IMR-90 (cell line): Measurements from ENCODE around the gene TANGO6. TPM values are rescaled to one million over a fixed set of nuclear protein-coding genes. Genes with fewer than 3 reads are reported as not detected.

Experiments used
- ATAC-seq: fragments of 200-7000 bp; cut with Tn5 transposase; 2 replicates; pipeline ENCODE4 v1.9.1; 2020; ENCODE audit warnings: low read depth, mild to moderate bottlenecking, moderate library complexity
- BruUV-seq: library from RNA; stranded (reverse); fragments of 400-500 nt; replicated peaks from 2 replicates; lab custom pipeline; 2021; lab: Mats Ljungman, UMichigan
- CTCF ChIA-PET: fragments of 300-600 bp; formaldehyde crosslinking; extraction: SDS; loops from one replicate; lab custom pipeline; 2021; ENCODE audit warnings: antibody characterized with exemption; lab: Yijun Ruan, JAX
- POLR2A ChIA-PET: fragments of 300-600 bp; sonication (Branson Sonifier 250); formaldehyde crosslinking; loops from one replicate; lab custom pipeline; 2022; ENCODE audit warnings: antibody characterized with exemption; ENCODE audit not compliant: unreplicated experiment; lab: Charles Lee
- DNase-seq: peaks from one replicate; pipeline ENCODE4 v3.0.0; 2013
- H2AFZ ChIP-seq: replicated peaks from 2 replicates; pipeline ENCODE3; 2013; ENCODE audit warnings: low read length, mild to moderate bottlenecking; ENCODE audit not compliant: poor library complexity
- H2AK5ac ChIP-seq: 2 replicates; pipeline ENCODE4 v1.6.1; 2013; ENCODE audit warnings: low read depth, low read length, inconsistent platforms
- H2AK9ac ChIP-seq: replicated peaks from 2 replicates; pipeline ENCODE3; 2013; ENCODE audit warnings: mild to moderate bottlenecking, low read depth, low read length, moderate library complexity; ENCODE audit not compliant: poor library complexity
- H2BK120ac ChIP-seq: 2 replicates; pipeline ENCODE4 v1.6.1; 2013; ENCODE audit warnings: low read depth, low read length, inconsistent platforms
- H2BK15ac ChIP-seq: 3 replicates; pipeline ENCODE4 v1.6.1; 2013; ENCODE audit warnings: low read depth, low read length, inconsistent platforms
- H2BK20ac ChIP-seq: 2 replicates; pipeline ENCODE4 v1.6.1; 2013; ENCODE audit warnings: low read depth, mild to moderate bottlenecking, inconsistent platforms, low read length, moderate library complexity
- H2BK5ac ChIP-seq: 2 replicates; pipeline ENCODE4 v1.6.1; 2013; ENCODE audit warnings: mild to moderate bottlenecking, low read depth, low read length, inconsistent platforms; ENCODE audit not compliant: poor library complexity, severe bottlenecking
- H3K14ac ChIP-seq: replicated peaks from 2 replicates; pipeline ENCODE4 v1.6.1; 2013; ENCODE audit warnings: low read depth, low read length, inconsistent platforms
- H3K18ac ChIP-seq: 2 replicates; pipeline ENCODE4 v1.6.1; 2013; ENCODE audit warnings: low read depth, low read length, control low read depth
- H3K23ac ChIP-seq: 2 replicates; pipeline ENCODE4 v1.6.1; 2013; ENCODE audit warnings: low read depth, low read length, inconsistent platforms
- H3K27ac ChIP-seq: 2 replicates; pipeline ENCODE4 v1.5.1; 2013; ENCODE audit warnings: mild to moderate bottlenecking, control low read depth, low read length; ENCODE audit not compliant: insufficient read depth
- H3K27me3 ChIP-seq: 2 replicates; pipeline ENCODE4 v1.6.1; 2013; ENCODE audit warnings: low read length; ENCODE audit not compliant: control insufficient read depth, insufficient read depth
- H3K36me3 ChIP-seq: 2 replicates; pipeline ENCODE4 v1.6.1; 2013; ENCODE audit warnings: low read length, mixed read lengths; ENCODE audit not compliant: control insufficient read depth, insufficient read depth
- H3K4ac ChIP-seq: 2 replicates; pipeline ENCODE4 v1.6.1; 2013; ENCODE audit warnings: low read depth, low read length, inconsistent platforms
- H3K4me1 ChIP-seq: 2 replicates; pipeline ENCODE4 v1.6.1; 2013; ENCODE audit warnings: low read length, mixed read lengths; ENCODE audit not compliant: control insufficient read depth, insufficient read depth
- H3K4me2 ChIP-seq: 2 replicates; pipeline ENCODE4 v1.6.1; 2013; ENCODE audit warnings: low read depth, mild to moderate bottlenecking, control low read depth, low read length, moderate library complexity
- H3K4me3 ChIP-seq: 2 replicates; pipeline ENCODE4 v1.5.1; 2013; ENCODE audit warnings: low read depth, mild to moderate bottlenecking, control low read depth, low read length, moderate library complexity; ENCODE audit not compliant: insufficient read depth
- H3K56ac ChIP-seq: 2 replicates; pipeline ENCODE4 v1.6.1; 2013; ENCODE audit warnings: low read length, inconsistent platforms; ENCODE audit not compliant: insufficient read depth; ENCODE audit errors: extremely low read depth
- H3K79me1 ChIP-seq, 2 experiments: 2 replicates each; pipeline ENCODE4 v1.6.1; 2013; ENCODE audit warnings: low read length in 2 of 2, inconsistent platforms in 1 of 2, low read depth in 1 of 2
- H3K9ac ChIP-seq: 2 replicates; pipeline ENCODE4 v1.6.1; 2013; ENCODE audit warnings: low read depth, low read length, control low read depth
- H3K9me1 ChIP-seq: 2 replicates; pipeline ENCODE4 v1.6.1; 2013; ENCODE audit warnings: low read length, inconsistent platforms; ENCODE audit not compliant: insufficient read depth
- H3K9me3 ChIP-seq: 2 replicates; pipeline ENCODE4 v1.6.1; 2013; ENCODE audit warnings: low read length; ENCODE audit not compliant: control insufficient read depth, insufficient read depth
- H4K20me1 ChIP-seq: 2 replicates; pipeline ENCODE4 v1.6.1; 2013; ENCODE audit warnings: low read length, inconsistent platforms; ENCODE audit not compliant: insufficient read depth
- H4K5ac ChIP-seq: 2 replicates; pipeline ENCODE4 v1.6.1; 2013; ENCODE audit warnings: mild to moderate bottlenecking, low read depth, low read length, control low read depth
- H4K8ac ChIP-seq, 2 experiments: 2 replicates each; pipeline ENCODE4 v1.6.1; 2013; ENCODE audit warnings: low read depth in 2 of 2, low read length in 2 of 2, control low read depth in 1 of 2, inconsistent platforms in 1 of 2
- H4K91ac ChIP-seq: 2 replicates; pipeline ENCODE4 v1.6.1; 2013; ENCODE audit warnings: low read depth, low read length, inconsistent platforms; ENCODE audit not compliant: insufficient read depth
- BHLHE40 ChIP-seq: fragments of 150-350 bp; IDR thresholded peaks from 2 replicates; pipeline ENCODE4 v1.6.1; 2016; ENCODE audit warnings: mild to moderate bottlenecking, low read depth, low read length
- CEBPB ChIP-seq: IDR thresholded peaks from 2 replicates; pipeline ENCODE4 v1.6.1; 2012; ENCODE audit warnings: low read depth, low read length, improper control_type of control experiment
- CHD1 ChIP-seq: IDR thresholded peaks from 2 replicates; pipeline ENCODE4 v1.6.1; 2012; ENCODE audit warnings: low read depth, low read length, improper control_type of control experiment
- FOS ChIP-seq: fragments of 150-350 bp; IDR thresholded peaks from 2 replicates; pipeline ENCODE4 v1.6.1; 2016; ENCODE audit warnings: low read depth, low read length
- MAFK ChIP-seq: IDR thresholded peaks from 2 replicates; pipeline ENCODE4 v1.6.1; 2012; ENCODE audit warnings: low read depth, low read length, improper control_type of control experiment
- MAZ ChIP-seq: IDR thresholded peaks from 2 replicates; pipeline ENCODE4 v1.6.1; 2012; ENCODE audit warnings: low read depth, mild to moderate bottlenecking, low read length, improper control_type of control experiment, moderate library complexity, borderline replicate concordance
- MXI1 ChIP-seq: IDR thresholded peaks from 2 replicates; pipeline ENCODE4 v1.6.1; 2012; ENCODE audit warnings: low read depth, mild to moderate bottlenecking, low read length, moderate library complexity, borderline replicate concordance
- POLR2A ChIP-seq: IDR thresholded peaks from 2 replicates; pipeline ENCODE4 v1.6.1; 2012; ENCODE audit warnings: mild to moderate bottlenecking, low read depth, low read length
- RAD21 ChIP-seq: IDR thresholded peaks from 2 replicates; pipeline ENCODE4 v1.6.1; 2012; ENCODE audit warnings: low read length, improper control_type of control experiment
- RCOR1 ChIP-seq: IDR thresholded peaks from 2 replicates; pipeline ENCODE4 v1.6.1; 2012; ENCODE audit warnings: mild to moderate bottlenecking, low read length, improper control_type of control experiment; ENCODE audit not compliant: insufficient replicate concordance
- RFX5 ChIP-seq: IDR thresholded peaks from 2 replicates; pipeline ENCODE4 v1.8.0; 2012; ENCODE audit warnings: low read depth, mild to moderate bottlenecking, low read length, moderate library complexity
- SMC3 ChIP-seq: fragments of 150-350 bp; IDR thresholded peaks from 2 replicates; pipeline ENCODE4 v1.6.1; 2016; ENCODE audit warnings: low read depth, mild to moderate bottlenecking, antibody characterized with exemption, low read length, moderate library complexity
- WGBS, 2 experiments: methylation state at CpG; one replicate each; pipeline versions ENCODE4 v1.1.5 to v1.1.7; 2013; ENCODE audit warnings: missing lambda C conversion rate in 2 of 2; ENCODE audit not compliant: insufficient read length in 1 of 2; ENCODE audit errors: extremely low coverage in 2 of 2; 5-methylcytosine and 5-hydroxymethylcytosine counted together
- dilution Hi-C: fragments of 300-500 bp; cut with HindIII; formaldehyde crosslinking; loops from one replicate; pipeline ENCODE4 v1.14.3; 2018; ENCODE audit warnings: low sequenced_read_pairs; ENCODE audit not compliant: unreplicated experiment
- in situ Hi-C: fragments of 300-500 bp; cut with MboI; formaldehyde crosslinking; loops from 3 replicates; pipeline ENCODE4 v1.14.3; 2019; ENCODE audit warnings: low sequenced_read_pairs, inconsistent platforms, mixed read lengths
- intact Hi-C: fragments of 100-400 bp; cut with micrococcal nuclease; formaldehyde crosslinking; loops from 2 replicates; pipeline ENCODE4 v1.10.0; 2022
- polyA plus RNA-seq, 3 experiments: library from polyadenylated mRNA; depleted of rRNA; stranded (reverse); fragments of >200 nt; gene quantifications; 2 replicates each; pipeline ENCODE4 v1.2.3, GENCODE V29; 2012; ENCODE audit warnings: low replicate concordance in 1 of 3
- total RNA-seq: library from RNA; depleted of rRNA; stranded (reverse); fragments of >200 nt; gene quantifications from 2 replicates; pipeline ENCODE4 v1.2.3, GENCODE V29; 2012
- TF ChIP-seq, protein P1 (sequence below): conservative IDR thresholded peaks from 2 replicates; pipeline ENCODE4 v1.5.1; 2012; ENCODE audit warnings: mild to moderate bottlenecking, low read depth, low read length, improper control_type of control experiment
- TF ChIP-seq, protein P2 (sequence below): fragments of 150-350 bp; IDR thresholded peaks from 2 replicates; pipeline ENCODE4 v1.6.1; 2016; ENCODE audit warnings: low read depth, mild to moderate bottlenecking, low read length, moderate library complexity, borderline replicate concordance
- TF ChIP-seq, protein P3 (sequence below): fragments of 150-350 bp; IDR thresholded peaks from 2 replicates; pipeline ENCODE4 v1.6.1; 2017; ENCODE audit warnings: mild to moderate bottlenecking, antibody characterized with exemption, low read length, low read depth

TANGO6 gene
- total and polyA plus RNA-seq, 2 of the 4 experiments (the other 2 are of a cell fraction) = 6.7 to 22.4 TPM

DNA sequence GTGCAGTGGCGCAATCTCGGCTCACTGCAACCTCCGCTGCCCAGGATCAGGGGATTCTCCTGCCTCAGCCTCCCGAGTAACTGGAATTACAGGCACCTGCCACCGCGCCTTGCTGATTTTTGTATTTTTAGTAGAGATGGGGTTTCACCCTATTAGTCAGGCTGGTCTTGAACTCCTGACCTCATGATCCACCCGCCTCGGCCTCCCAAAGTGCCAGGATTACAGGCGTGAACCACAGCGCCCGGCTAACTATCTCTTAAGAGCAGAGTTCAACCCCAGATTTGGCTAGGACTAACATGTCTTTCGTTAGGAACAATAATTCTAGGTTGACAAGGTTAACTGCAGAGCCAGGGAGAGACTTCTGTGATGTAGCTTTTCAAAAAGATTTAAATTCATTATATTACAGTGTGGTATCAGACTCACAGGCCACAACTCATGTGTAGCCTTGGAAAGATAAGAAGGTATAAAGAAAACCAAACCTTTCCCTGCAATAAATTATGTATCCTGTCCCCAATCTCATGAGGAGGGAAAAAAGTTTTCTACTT, 284.7 kb downstream of the TANGO6 start:
- ChIA-PET CTCF (no interaction called here), POLR2A (no interaction called here)
- H3K4ac ChIP-seq = no peak overlapping the region
- WGBS, 2 experiments = no CpG with 5 or more reads among the region's 12 CpGs
- H2BK5ac ChIP-seq = no peak overlapping the region
- H3K23ac ChIP-seq = no peak overlapping the region
- no peak overlapping the region for H3K18ac ChIP-seq
- no peak overlapping the region for H4K91ac ChIP-seq
- H2BK15ac ChIP-seq = no peak overlapping the region
- BruUV-seq = no TSS peak
- H3K27me3 ChIP-seq = no peaks in the 10 kb centered on the region
- no peak overlapping the region for H3K27ac ChIP-seq
- no peak overlapping the region for H3K9ac ChIP-seq
- no peak overlapping the region for H3K14ac ChIP-seq
- no peak for DNase-seq
- in situ Hi-C loops (no loop called here), dilution Hi-C loops (no loop called here), intact Hi-C loops (loop anchor here (10.0 kb wide), 1 partner anchor 533 kb away; no protein-coding TSS in a partner anchor)
- H2AK9ac ChIP-seq = no peak overlapping the region
- H3K79me1 ChIP-seq = peaks cover 18 to 60% of the 10 kb centered on the region in 2 experiments; a peak in 3 of 4 replicates
- no peak overlapping the region for H3K56ac ChIP-seq
- no peaks in the 10 kb centered on the region for H3K9me3 ChIP-seq
- no peak overlapping the region for H2AK5ac ChIP-seq
- H3K4me3 ChIP-seq = no peak overlapping the region
- peaks cover 46% of the 10 kb centered on the region for H4K20me1 ChIP-seq
- no peak overlapping the region for H4K8ac ChIP-seq
- H4K5ac ChIP-seq = no peak overlapping the region
- H2BK120ac ChIP-seq = no peak overlapping the region
- no peak overlapping the region for H2BK20ac ChIP-seq
- no peak overlapping the region for H3K4me2 ChIP-seq
- peaks cover 3% of the 10 kb centered on the region for H3K36me3 ChIP-seq
- no peak for ATAC-seq
- TF ChIP-seq, protein P1, sequence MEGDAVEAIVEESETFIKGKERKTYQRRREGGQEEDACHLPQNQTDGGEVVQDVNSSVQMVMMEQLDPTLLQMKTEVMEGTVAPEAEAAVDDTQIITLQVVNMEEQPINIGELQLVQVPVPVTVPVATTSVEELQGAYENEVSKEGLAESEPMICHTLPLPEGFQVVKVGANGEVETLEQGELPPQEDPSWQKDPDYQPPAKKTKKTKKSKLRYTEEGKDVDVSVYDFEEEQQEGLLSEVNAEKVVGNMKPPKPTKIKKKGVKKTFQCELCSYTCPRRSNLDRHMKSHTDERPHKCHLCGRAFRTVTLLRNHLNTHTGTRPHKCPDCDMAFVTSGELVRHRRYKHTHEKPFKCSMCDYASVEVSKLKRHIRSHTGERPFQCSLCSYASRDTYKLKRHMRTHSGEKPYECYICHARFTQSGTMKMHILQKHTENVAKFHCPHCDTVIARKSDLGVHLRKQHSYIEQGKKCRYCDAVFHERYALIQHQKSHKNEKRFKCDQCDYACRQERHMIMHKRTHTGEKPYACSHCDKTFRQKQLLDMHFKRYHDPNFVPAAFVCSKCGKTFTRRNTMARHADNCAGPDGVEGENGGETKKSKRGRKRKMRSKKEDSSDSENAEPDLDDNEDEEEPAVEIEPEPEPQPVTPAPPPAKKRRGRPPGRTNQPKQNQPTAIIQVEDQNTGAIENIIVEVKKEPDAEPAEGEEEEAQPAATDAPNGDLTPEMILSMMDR = no peak
- TF ChIP-seq SMC3 (no peak), MAFK (no peak), RCOR1 (no peak), FOS (no peak), CEBPB (no peak), MXI1 (no peak), MAZ (no peak), BHLHE40 (no peak), POLR2A (no peak), CHD1 (no peak), RAD21 (no peak), RFX5 (no peak)
- TF ChIP-seq, protein P2, sequence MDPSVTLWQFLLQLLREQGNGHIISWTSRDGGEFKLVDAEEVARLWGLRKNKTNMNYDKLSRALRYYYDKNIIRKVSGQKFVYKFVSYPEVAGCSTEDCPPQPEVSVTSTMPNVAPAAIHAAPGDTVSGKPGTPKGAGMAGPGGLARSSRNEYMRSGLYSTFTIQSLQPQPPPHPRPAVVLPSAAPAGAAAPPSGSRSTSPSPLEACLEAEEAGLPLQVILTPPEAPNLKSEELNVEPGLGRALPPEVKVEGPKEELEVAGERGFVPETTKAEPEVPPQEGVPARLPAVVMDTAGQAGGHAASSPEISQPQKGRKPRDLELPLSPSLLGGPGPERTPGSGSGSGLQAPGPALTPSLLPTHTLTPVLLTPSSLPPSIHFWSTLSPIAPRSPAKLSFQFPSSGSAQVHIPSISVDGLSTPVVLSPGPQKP = no peak
- TF ChIP-seq, protein P3, sequence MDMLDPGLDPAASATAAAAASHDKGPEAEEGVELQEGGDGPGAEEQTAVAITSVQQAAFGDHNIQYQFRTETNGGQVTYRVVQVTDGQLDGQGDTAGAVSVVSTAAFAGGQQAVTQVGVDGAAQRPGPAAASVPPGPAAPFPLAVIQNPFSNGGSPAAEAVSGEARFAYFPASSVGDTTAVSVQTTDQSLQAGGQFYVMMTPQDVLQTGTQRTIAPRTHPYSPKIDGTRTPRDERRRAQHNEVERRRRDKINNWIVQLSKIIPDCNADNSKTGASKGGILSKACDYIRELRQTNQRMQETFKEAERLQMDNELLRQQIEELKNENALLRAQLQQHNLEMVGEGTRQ = no peak
- no peak overlapping the region for H2AFZ ChIP-seq
- no peaks in the 10 kb centered on the region for H3K4me1 ChIP-seq
- H3K9me1 ChIP-seq = no peaks in the 10 kb centered on the region; the same call in 1 of the 2 replicates
